ENCODE results near the gene ARX. TPM values are rescaled to one million over a fixed set of nuclear protein-coding genes. Genes with fewer than 3 reads are reported as not detected.
A peak's percentile ranks its signal among the peaks of the same experiment; 100 is the strongest.

The ARX gene
- total RNA-seq = not detected in 2 replicates

DNA sequence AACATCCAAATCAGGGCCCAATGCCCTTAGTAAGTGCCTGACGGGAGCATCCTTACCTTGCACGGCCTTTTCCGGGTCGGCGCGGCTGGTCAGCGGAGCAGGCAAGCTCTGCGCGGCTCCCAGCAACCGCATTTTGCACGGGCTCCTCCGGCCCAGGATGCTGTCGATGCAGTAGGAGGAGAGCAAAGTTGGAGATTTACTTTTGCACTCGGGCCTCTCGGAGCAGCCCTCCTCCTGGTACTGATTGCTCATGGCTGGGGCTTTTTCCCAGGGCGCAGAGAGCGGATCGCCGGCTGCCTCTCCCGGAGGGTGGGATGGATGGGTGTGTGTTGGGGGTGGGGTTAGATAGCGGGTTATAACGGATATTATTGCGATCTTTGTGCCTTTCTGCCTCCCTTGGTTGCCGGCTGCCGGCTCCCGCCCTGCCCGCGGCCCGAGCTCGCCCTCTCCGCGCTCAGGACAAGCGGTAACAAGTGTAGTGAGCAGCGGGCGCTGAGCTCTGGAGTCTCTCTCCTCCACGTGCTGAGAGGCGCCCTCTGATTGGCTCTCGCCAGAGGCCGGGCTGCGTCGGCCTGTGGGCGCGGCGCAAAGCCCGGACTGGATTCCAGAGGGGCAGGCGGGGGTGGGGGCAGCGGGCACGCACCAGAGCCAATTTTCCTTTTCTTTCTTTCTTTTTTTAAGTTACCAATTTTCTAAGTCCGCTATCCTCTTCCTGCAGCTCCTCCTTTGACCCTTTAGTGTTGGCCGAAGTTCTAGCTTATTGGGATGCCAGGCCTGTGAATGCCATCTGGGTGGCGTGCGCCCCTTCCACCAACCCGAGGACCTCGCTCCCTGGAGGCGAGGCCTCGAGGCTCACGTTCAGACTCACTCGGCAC is at the start of gene ARX:
Gene ARX, minus strand, starts transcription at position 480 of the 875 bp plus-strand sequence. Its CDS starts 228 bp downstream, at position 252.
- Mint-ChIP-seq H3K27me3 (peaks cover 21% of the 10 kb centered on the region), H3K27ac (no peak within 1 kb of the TSS), H3K9me3 (no peaks in the 10 kb centered on the region), H3K36me3 (ENCODE audit: low read depth) (no peaks in the 10 kb centered on the region), H3K4me3 (no peak within 1 kb of the TSS), H3K4me1 (peaks cover 19% of the 10 kb centered on the region)
- ChIA-PET POLR2A (no interaction called here), CTCF (no interaction called here)
- ATAC-seq (ENCODE audit: low read depth) (peak; percentile 31), DNase-seq (no peak)
- intact Hi-C loops (cut with micrococcal nuclease) = no loop called here
- TF ChIP-seq, protein P1, sequence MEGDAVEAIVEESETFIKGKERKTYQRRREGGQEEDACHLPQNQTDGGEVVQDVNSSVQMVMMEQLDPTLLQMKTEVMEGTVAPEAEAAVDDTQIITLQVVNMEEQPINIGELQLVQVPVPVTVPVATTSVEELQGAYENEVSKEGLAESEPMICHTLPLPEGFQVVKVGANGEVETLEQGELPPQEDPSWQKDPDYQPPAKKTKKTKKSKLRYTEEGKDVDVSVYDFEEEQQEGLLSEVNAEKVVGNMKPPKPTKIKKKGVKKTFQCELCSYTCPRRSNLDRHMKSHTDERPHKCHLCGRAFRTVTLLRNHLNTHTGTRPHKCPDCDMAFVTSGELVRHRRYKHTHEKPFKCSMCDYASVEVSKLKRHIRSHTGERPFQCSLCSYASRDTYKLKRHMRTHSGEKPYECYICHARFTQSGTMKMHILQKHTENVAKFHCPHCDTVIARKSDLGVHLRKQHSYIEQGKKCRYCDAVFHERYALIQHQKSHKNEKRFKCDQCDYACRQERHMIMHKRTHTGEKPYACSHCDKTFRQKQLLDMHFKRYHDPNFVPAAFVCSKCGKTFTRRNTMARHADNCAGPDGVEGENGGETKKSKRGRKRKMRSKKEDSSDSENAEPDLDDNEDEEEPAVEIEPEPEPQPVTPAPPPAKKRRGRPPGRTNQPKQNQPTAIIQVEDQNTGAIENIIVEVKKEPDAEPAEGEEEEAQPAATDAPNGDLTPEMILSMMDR (IDR thresholded peaks at IDR 0.05) = no peak

DNA sequence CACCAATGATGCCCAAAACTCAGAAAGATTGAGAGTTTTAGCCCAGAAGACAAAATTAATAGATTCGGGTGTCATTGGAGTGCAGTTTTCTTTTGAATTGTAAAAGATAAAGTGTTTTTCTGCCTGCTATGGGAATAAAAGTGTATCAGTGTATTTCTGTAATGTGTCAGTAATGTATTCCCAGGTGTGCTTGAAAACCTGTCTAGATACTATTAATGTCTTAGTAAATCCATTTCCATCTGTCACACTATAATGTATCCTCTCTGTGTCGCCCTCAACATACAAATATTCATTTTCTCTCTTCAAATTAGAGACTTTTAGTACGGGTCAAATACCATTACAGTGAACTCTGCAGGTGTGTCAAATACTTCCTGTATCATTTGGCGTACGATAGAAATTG is 43.5 kb upstream of the ARX start:
- intact Hi-C loops (cut with micrococcal nuclease) = no loop called here
- H3K27ac Mint-ChIP-seq = no peak overlapping the region
- TF ChIP-seq, protein P1 (IDR thresholded peaks at IDR 0.05) = no peak
- peaks cover 2% of the 10 kb centered on the region for H3K9me3 Mint-ChIP-seq
- ChIA-PET CTCF (no interaction called here), POLR2A (no interaction called here)
- H3K4me3 Mint-ChIP-seq = no peak overlapping the region
- H3K27me3 Mint-ChIP-seq = no peaks in the 10 kb centered on the region
- H3K4me1 Mint-ChIP-seq = no peaks in the 10 kb centered on the region
- DNase-seq (no peak), ATAC-seq (ENCODE audit: low read depth) (no peak)
- H3K36me3 Mint-ChIP-seq (ENCODE audit: low read depth) = no peaks in the 10 kb centered on the region

DNA sequence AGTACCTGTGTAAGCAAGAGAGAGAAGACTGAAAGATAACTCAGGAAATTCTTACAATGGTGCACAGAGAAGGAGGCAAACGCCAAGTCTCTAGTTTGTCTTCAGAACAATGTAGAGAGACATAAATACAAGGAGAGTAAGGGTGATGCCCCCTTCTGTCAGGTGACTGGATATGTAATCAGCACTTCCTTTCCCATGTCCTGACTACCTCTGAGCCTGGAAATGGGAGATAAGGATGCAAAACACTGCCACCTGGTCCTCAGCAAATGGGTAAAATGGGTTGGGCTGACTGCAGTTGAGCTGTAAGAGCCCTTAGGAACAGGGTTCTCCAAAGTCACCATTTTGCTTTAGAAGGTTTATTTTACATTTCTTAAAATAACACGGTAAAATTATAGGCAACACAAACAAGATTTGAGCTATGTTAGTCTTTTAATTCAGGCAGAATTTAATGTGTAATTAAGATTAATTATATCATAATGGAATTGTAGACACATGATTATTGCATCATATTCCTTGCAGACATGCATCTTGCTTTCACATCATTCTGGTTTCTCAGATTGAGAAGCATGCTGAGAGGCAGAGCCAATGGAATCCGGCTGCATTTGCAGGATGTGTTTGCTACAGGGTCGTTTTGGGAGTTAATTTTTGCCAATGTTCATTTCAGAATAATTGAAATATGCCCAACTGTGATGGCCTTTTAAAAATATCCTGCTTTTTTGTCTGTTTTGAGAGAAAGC is 37.2 kb upstream of the ARX start:
- Mint-ChIP-seq H3K9me3 (peaks cover 2% of the 10 kb centered on the region), H3K4me3 (no peak overlapping the region), H3K27me3 (no peaks in the 10 kb centered on the region), H3K36me3 (ENCODE audit: low read depth) (no peaks in the 10 kb centered on the region), H3K27ac (no peak overlapping the region), H3K4me1 (no peaks in the 10 kb centered on the region)
- intact Hi-C loops (cut with micrococcal nuclease) = no loop called here
- POLR2A ChIA-PET = no interaction called here
- DNase-seq = no peak
- CTCF ChIA-PET = no interaction called here
- TF ChIP-seq, protein P1 (IDR thresholded peaks at IDR 0.05) = no peak
- ATAC-seq (ENCODE audit: low read depth) = no peak

DNA sequence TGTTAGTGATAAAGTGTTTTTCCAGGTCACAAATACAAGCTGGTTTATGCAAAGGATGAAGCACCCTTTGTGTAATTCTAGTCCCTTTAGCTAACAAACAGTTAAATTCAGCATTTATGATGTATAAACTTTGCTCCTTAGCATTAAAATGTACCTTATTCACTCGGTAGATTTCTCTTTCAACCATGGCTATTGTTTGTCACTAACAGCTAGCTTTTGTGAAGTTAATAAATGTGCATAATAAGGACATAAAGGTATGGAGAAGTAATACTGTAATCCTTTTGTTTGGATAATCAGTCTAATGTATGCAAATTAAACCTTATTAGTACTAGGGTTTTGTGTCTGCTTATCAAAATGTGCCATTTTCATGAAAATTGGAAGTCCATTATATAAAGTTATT is 34.2 kb upstream of the ARX start:
- DNase-seq = no peak
- POLR2A ChIA-PET = no interaction called here
- CTCF ChIA-PET = no interaction called here
- Mint-ChIP-seq H3K9me3 (no peaks in the 10 kb centered on the region), H3K27me3 (no peaks in the 10 kb centered on the region), H3K4me1 (no peaks in the 10 kb centered on the region), H3K27ac (no peak overlapping the region), H3K36me3 (ENCODE audit: low read depth) (no peaks in the 10 kb centered on the region), H3K4me3 (no peak overlapping the region)
- intact Hi-C loops (cut with micrococcal nuclease) = no loop called here
- no peak for ATAC-seq (ENCODE audit: low read depth)
- TF ChIP-seq, protein P1 (IDR thresholded peaks at IDR 0.05) = no peak

DNA sequence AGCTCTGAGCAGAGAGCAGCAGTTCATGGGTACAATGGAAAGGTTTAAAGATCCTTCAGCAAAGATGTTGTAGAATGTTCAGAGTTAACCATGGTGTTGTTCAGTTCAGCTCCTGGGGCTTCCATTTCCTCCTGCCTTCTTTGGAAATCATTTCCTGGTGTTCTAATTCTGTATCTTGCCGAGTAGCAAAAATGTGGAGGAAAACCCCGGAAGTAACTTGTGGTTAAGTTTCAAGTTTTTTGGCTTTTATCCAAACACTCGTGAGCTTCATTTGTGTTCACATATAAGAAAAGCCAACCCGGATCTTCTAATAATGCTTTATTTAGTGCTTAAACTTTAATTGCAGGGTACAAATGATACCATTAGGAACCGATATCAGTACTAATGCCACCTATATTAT is 33.6 kb upstream of the ARX start:
- CTCF ChIA-PET = no interaction called here
- H3K4me3 Mint-ChIP-seq = no peak overlapping the region

More for the DNA sequence above, 33.6 kb upstream of the ARX start:
- ATAC-seq (ENCODE audit: low read depth) (no peak), DNase-seq (no peak)
- intact Hi-C loops (cut with micrococcal nuclease) = no loop called here
- Mint-ChIP-seq H3K27ac (no peak overlapping the region), H3K27me3 (no peaks in the 10 kb centered on the region), H3K9me3 (no peaks in the 10 kb centered on the region), H3K4me1 (no peaks in the 10 kb centered on the region), H3K36me3 (ENCODE audit: low read depth) (no peaks in the 10 kb centered on the region)
- POLR2A ChIA-PET = no interaction called here
- TF ChIP-seq, protein P1 (IDR thresholded peaks at IDR 0.05) = no peak

Data from activated B cell treated with CpG ODN at 0.5 μM for 24 hours (primary cell).